Measurements from ENCODE around the gene SLC12A2.
A peak's percentile ranks its signal among the peaks of the same experiment; 100 is the strongest.

The SLC12A2 gene

GRCh38 chr5:128077526-128077925, 6.0 kb upstream of the SLC12A2 start:
- Histone ChIP-seq H3K9ac (ENCODE audit: low read depth, low read length) (no peak overlapping the region), H3K36me3 (ENCODE audit: insufficient read depth, low read length) (no peaks in the 10 kb centered on the region), H3K9me3 (replicated peaks; ENCODE audit: low read length) (no peaks in the 10 kb centered on the region), H3K4me1 (ENCODE audit: control insufficient read depth, insufficient read depth, low read length) (peaks cover 14% of the 10 kb centered on the region), H3K27me3 (ENCODE audit: control insufficient read depth, insufficient read depth, low read length) (no peaks in the 10 kb centered on the region), H3K4me2 (ENCODE audit: low read length) (no peak overlapping the region), H3K4me3 (ENCODE audit: low read length) (no peak overlapping the region)

DNA sequence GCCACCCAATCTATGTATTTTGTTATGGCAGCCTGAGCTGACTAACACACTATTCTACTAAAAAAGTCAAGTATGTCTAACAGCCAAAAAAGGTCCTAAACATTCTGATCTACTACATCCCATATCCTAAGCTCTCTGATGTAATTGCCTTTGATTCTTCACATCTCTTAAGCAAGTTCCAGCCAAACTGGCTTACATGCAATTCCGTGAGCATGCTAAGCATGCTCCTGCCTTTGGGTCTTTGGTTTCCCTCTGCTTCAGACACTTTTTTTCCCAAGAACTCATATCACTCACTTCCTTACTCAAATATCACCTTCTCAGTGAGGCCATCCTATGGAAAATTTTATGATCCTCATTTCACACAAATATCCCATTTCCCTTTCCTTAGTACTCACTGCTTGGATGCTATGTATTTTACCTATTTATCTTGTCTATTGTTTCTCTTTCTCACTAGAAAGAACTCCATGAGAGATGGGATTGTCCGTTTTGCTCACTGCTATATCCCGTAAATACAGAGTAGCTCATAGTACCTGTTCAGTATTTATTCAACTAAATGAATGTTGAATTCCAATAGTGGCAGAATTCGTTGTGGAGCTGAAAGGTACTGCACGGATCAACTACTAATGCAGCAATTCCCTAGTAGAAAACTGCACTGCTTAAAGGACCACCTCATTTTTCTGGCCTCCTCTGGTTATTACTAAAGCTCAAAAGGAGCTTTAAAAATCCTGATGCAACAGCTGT, 2.3 kb upstream of the SLC12A2 start:
- peak overlapping the region; percentile 93 for H3K4me2 ChIP-seq (ENCODE audit: low read length)
- H3K9ac ChIP-seq (ENCODE audit: low read depth, low read length): peak overlapping the region; percentile 91
- H3K4me3 ChIP-seq (ENCODE audit: low read length): peak overlapping the region; percentile 81
- no peaks in the 10 kb centered on the region for H3K9me3 ChIP-seq (replicated peaks; ENCODE audit: low read length)
- H3K4me1 ChIP-seq (ENCODE audit: control insufficient read depth, insufficient read depth, low read length): peaks cover 23% of the 10 kb centered on the region
- no peaks in the 10 kb centered on the region for H3K27me3 ChIP-seq (ENCODE audit: control insufficient read depth, insufficient read depth, low read length)
- no peaks in the 10 kb centered on the region for H3K36me3 ChIP-seq (ENCODE audit: insufficient read depth, low read length)

- peak overlapping the region; percentile 93 for H3K4me2 ChIP-seq (ENCODE audit: low read length)
- H3K27me3 ChIP-seq (ENCODE audit: control insufficient read depth, insufficient read depth, low read length): no peaks in the 10 kb centered on the region
- no peaks in the 10 kb centered on the region for H3K9me3 ChIP-seq (replicated peaks; ENCODE audit: low read length)
- H3K9ac ChIP-seq (ENCODE audit: low read depth, low read length): peak overlapping the region; percentile 91
- no peaks in the 10 kb centered on the region for H3K36me3 ChIP-seq (ENCODE audit: insufficient read depth, low read length)
- peak overlapping the region; percentile 81 for H3K4me3 ChIP-seq (ENCODE audit: low read length)
- peaks cover 23% of the 10 kb centered on the region for H3K4me1 ChIP-seq (ENCODE audit: control insufficient read depth, insufficient read depth, low read length)
These were observed 974 bp upstream of the SLC12A2 start for GRCh38 chr5:128082551-128083032.

DNA sequence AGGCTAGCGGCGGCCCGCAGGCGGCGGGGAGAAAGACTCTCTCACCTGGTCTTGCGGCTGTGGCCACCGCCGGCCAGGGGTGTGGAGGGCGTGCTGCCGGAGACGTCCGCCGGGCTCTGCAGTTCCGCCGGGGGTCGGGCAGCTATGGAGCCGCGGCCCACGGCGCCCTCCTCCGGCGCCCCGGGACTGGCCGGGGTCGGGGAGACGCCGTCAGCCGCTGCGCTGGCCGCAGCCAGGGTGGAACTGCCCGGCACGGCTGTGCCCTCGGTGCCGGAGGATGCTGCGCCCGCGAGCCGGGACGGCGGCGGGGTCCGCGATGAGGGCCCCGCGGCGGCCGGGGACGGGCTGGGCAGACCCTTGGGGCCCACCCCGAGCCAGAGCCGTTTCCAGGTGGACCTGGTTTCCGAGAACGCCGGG, 253 bp downstream of the SLC12A2 start:
- Histone ChIP-seq H3K4me1 (ENCODE audit: control insufficient read depth, insufficient read depth, low read length) (peaks cover 23% of the 10 kb centered on the region), H3K4me3 (ENCODE audit: low read length) (peak overlapping the region; percentile 81), H3K27me3 (ENCODE audit: control insufficient read depth, insufficient read depth, low read length) (no peaks in the 10 kb centered on the region), H3K36me3 (ENCODE audit: insufficient read depth, low read length) (no peaks in the 10 kb centered on the region), H3K9me3 (replicated peaks; ENCODE audit: low read length) (no peaks in the 10 kb centered on the region), H3K4me2 (ENCODE audit: low read length) (peak overlapping the region; percentile 93), H3K9ac (ENCODE audit: low read depth, low read length) (peak overlapping the region; percentile 91)

DNA sequence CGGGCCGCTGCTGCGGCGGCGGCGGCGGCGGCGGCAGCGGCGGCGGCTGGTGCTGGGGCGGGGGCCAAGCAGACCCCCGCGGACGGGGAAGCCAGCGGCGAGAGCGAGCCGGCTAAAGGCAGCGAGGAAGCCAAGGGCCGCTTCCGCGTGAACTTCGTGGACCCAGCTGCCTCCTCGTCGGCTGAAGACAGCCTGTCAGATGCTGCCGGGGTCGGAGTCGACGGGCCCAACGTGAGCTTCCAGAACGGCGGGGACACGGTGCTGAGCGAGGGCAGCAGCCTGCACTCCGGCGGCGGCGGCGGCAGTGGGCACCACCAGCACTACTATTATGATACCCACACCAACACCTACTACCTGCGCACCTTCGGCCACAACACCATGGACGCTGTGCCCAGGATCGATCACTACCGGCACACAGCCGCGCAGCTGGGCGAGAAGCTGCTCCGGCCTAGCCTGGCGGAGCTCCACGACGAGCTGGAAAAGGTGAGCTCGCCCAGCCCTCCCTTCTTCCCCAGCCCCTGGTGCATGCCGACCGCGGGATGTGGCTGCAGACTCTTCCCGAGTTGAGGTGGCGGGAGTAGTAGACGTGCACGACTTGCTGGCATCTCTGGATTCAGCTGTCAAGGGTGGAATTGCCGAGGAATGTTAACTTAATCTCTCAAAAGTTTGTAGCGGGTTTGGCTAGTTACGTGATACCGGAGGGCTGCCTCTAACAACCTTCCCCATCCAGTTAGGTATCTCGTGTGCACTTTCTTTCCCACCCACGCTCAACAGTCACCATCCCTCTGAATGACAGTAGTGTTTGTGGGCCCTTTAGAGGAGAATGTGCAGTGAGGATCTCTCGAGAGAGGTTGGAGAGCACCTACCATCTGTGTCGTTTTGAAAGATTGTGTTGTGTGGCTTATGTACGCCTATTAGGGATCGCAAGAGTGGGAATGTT, 932 bp downstream of the SLC12A2 start:
- Histone ChIP-seq H3K27me3 (ENCODE audit: control insufficient read depth, insufficient read depth, low read length) (no peaks in the 10 kb centered on the region), H3K4me3 (ENCODE audit: low read length) (peak overlapping the region; percentile 81), H3K4me1 (ENCODE audit: control insufficient read depth, insufficient read depth, low read length) (peaks cover 20% of the 10 kb centered on the region)

GRCh38 chr5:128085413-128085812, 1.8 kb downstream of the SLC12A2 start:
- H3K36me3 ChIP-seq (ENCODE audit: insufficient read depth, low read length): no peaks in the 10 kb centered on the region
- H3K9ac ChIP-seq (ENCODE audit: low read depth, low read length): no peak overlapping the region
- peak overlapping the region; percentile 93 for H3K4me2 ChIP-seq (ENCODE audit: low read length)
- H3K4me3 ChIP-seq (ENCODE audit: low read length): peak overlapping the region; percentile 81
- H3K9me3 ChIP-seq (replicated peaks; ENCODE audit: low read length): no peaks in the 10 kb centered on the region
- peaks cover 20% of the 10 kb centered on the region for H3K4me1 ChIP-seq (ENCODE audit: control insufficient read depth, insufficient read depth, low read length)
- H3K27me3 ChIP-seq (ENCODE audit: control insufficient read depth, insufficient read depth, low read length): no peaks in the 10 kb centered on the region

More for the DNA sequence above, 932 bp downstream of the SLC12A2 start:
- peak overlapping the region; percentile 91 for H3K9ac ChIP-seq (ENCODE audit: low read depth, low read length)
- no peaks in the 10 kb centered on the region for H3K9me3 ChIP-seq (replicated peaks; ENCODE audit: low read length)
- H3K4me2 ChIP-seq (ENCODE audit: low read length): peak overlapping the region; percentile 93
- H3K36me3 ChIP-seq (ENCODE audit: insufficient read depth, low read length): no peaks in the 10 kb centered on the region

DNA sequence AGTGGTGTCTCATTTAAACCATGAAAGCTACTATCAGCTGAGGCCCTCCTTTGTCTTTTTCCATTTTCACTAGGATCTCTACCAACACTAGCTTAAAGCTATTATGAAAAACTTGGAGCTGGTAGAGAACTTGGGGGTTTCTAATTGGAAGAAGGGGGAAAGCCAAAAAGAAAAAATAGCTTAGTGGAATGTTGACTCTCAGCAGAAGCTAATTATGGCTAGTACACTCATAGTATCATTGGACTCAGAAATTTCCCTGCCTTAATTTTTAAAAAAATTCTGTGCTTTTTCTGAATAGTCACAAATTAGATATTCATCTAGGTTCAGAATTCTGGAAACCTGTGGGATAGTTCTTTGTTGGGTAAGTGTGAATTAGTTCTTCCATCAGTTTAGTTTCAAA, 8.0 kb downstream of the SLC12A2 start:
- H3K27me3 ChIP-seq (ENCODE audit: control insufficient read depth, insufficient read depth, low read length): no peaks in the 10 kb centered on the region
- no peaks in the 10 kb centered on the region for H3K4me1 ChIP-seq (ENCODE audit: control insufficient read depth, insufficient read depth, low read length)
- H3K9ac ChIP-seq (ENCODE audit: low read depth, low read length): no peak overlapping the region
- no peak overlapping the region for H3K4me3 ChIP-seq (ENCODE audit: low read length)
- no peak overlapping the region for H3K4me2 ChIP-seq (ENCODE audit: low read length)
- no peaks in the 10 kb centered on the region for H3K9me3 ChIP-seq (replicated peaks; ENCODE audit: low read length)
- H3K36me3 ChIP-seq (ENCODE audit: insufficient read depth, low read length): no peaks in the 10 kb centered on the region

- Histone ChIP-seq H3K4me3 (ENCODE audit: low read length) (no peak overlapping the region), H3K9me3 (replicated peaks; ENCODE audit: low read length) (no peaks in the 10 kb centered on the region), H3K9ac (ENCODE audit: low read depth, low read length) (no peak overlapping the region), H3K4me2 (ENCODE audit: low read length) (no peak overlapping the region), H3K27me3 (ENCODE audit: control insufficient read depth, insufficient read depth, low read length) (no peaks in the 10 kb centered on the region), H3K4me1 (ENCODE audit: control insufficient read depth, insufficient read depth, low read length) (no peaks in the 10 kb centered on the region), H3K36me3 (ENCODE audit: insufficient read depth, low read length) (no peaks in the 10 kb centered on the region)
These were observed 8.6 kb downstream of the SLC12A2 start for GRCh38 chr5:128092144-128092543.

GRCh38 chr5:128093368-128093767, 9.8 kb downstream of the SLC12A2 start:
- H3K4me1 ChIP-seq (ENCODE audit: control insufficient read depth, insufficient read depth, low read length): no peaks in the 10 kb centered on the region
- H3K27me3 ChIP-seq (ENCODE audit: control insufficient read depth, insufficient read depth, low read length): no peaks in the 10 kb centered on the region
- H3K4me2 ChIP-seq (ENCODE audit: low read length): no peak overlapping the region
- H3K4me3 ChIP-seq (ENCODE audit: low read length): no peak overlapping the region
- H3K9ac ChIP-seq (ENCODE audit: low read depth, low read length): no peak overlapping the region
- no peaks in the 10 kb centered on the region for H3K36me3 ChIP-seq (ENCODE audit: insufficient read depth, low read length)
- H3K9me3 ChIP-seq (replicated peaks; ENCODE audit: low read length): no peaks in the 10 kb centered on the region

DNA sequence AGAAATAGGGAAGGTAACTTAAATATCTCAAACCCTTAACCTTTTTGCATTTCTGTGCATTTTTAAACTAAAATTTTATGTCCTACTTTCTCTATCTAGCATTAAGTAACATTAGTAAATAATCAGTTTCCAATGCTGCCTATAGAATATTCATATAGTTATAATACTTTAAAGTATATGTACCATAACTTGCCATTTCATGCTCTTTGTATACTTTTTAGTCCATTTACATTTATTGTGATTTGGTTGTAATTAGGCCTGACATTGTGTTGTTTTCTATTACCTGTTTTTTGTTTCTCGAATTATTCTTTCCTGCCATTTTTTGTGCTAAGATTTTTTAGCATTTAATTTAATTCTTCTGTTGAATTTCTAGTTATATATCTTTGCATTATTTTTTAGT, 13.7 kb downstream of the SLC12A2 start:
- Histone ChIP-seq H3K9me3 (replicated peaks; ENCODE audit: low read length) (no peaks in the 10 kb centered on the region), H3K27me3 (ENCODE audit: control insufficient read depth, insufficient read depth, low read length) (no peaks in the 10 kb centered on the region), H3K9ac (ENCODE audit: low read depth, low read length) (no peak overlapping the region), H3K4me2 (ENCODE audit: low read length) (no peak overlapping the region), H3K36me3 (ENCODE audit: insufficient read depth, low read length) (no peaks in the 10 kb centered on the region), H3K4me1 (ENCODE audit: control insufficient read depth, insufficient read depth, low read length) (no peaks in the 10 kb centered on the region), H3K4me3 (ENCODE audit: low read length) (no peak overlapping the region)

GRCh38 chr5:128097781-128098180, 14.2 kb downstream of the SLC12A2 start:
- Histone ChIP-seq H3K27me3 (ENCODE audit: control insufficient read depth, insufficient read depth, low read length) (no peaks in the 10 kb centered on the region), H3K36me3 (ENCODE audit: insufficient read depth, low read length) (no peaks in the 10 kb centered on the region), H3K4me1 (ENCODE audit: control insufficient read depth, insufficient read depth, low read length) (no peaks in the 10 kb centered on the region), H3K4me2 (ENCODE audit: low read length) (no peak overlapping the region), H3K9ac (ENCODE audit: low read depth, low read length) (no peak overlapping the region), H3K4me3 (ENCODE audit: low read length) (no peak overlapping the region), H3K9me3 (replicated peaks; ENCODE audit: low read length) (no peaks in the 10 kb centered on the region)
